Ovary (tissue), 3 donors: ENCODE measurements around the gene TM9SF3.

Experiments used
- EP300 ChIP-seq: sonication (generic); formaldehyde crosslinking; IDR thresholded peaks from one replicate; pipeline ENCODE4 v1.6.1; 2017; ENCODE audit warnings: antibody characterized with exemption
- TF ChIP-seq, protein P1 (sequence below), 3 donors: fragments of 450-650 bp in 2 of 3; fragments of 200-600 bp in 1 of 3; IDR thresholded peaks; one replicate each; pipeline versions ENCODE4 v1.5.1 to v1.8.0; 2016 to 2022; ENCODE audit warnings: antibody characterized with exemption in 3 of 3, mild to moderate bottlenecking in 1 of 3
- donor health status: DM: no; HTN: no; CAD: no.

DNA sequence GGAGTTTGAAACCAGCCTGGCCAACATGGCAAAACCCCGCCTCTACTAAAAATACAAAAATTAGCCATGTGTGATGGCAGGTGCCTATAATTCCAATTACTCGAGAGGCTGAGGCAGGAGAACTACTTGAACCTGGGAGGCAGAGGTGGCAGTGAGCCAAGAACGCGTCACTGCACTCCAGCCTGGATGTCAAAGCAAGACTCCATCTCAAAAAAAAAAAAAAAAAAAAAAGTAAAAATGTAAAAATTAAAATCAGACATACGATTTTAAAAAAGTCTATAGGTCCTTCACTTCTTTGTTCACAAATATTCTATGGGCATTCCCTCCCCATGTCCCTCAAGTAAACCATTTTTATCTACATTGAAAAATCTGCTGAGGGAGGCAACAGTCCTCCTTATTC, 38.2 kb downstream of the TM9SF3 start:
- TF ChIP-seq EP300 = no peak
- TF ChIP-seq, protein P1, sequence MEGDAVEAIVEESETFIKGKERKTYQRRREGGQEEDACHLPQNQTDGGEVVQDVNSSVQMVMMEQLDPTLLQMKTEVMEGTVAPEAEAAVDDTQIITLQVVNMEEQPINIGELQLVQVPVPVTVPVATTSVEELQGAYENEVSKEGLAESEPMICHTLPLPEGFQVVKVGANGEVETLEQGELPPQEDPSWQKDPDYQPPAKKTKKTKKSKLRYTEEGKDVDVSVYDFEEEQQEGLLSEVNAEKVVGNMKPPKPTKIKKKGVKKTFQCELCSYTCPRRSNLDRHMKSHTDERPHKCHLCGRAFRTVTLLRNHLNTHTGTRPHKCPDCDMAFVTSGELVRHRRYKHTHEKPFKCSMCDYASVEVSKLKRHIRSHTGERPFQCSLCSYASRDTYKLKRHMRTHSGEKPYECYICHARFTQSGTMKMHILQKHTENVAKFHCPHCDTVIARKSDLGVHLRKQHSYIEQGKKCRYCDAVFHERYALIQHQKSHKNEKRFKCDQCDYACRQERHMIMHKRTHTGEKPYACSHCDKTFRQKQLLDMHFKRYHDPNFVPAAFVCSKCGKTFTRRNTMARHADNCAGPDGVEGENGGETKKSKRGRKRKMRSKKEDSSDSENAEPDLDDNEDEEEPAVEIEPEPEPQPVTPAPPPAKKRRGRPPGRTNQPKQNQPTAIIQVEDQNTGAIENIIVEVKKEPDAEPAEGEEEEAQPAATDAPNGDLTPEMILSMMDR (IDR thresholded peaks at IDR 0.05) = no peak
